HAP-1 (cell line): ENCODE results near the gene CHAC1.
A peak's percentile ranks its signal among the peaks of the same experiment; 100 is the strongest.
"Not testable (repeated sequence)": the region's sequence is repeated elsewhere in the genome, so short reads cannot be mapped to it uniquely, and the experiment has no call there.

Experiments
- DNase-seq, 2 experiments: peaks; one replicate each; pipeline ENCODE4 v3.0.0-alpha.2; 2016 to 2020; ENCODE audit warnings: low spot score in 2 of 2
- H3K27me3 ChIP-seq: fragments of 250-450 bp; sonication (Bioruptor Pico); 2 replicates; pipeline ENCODE4 v1.5.1; 2020; ENCODE audit warnings: low read depth, mild to moderate bottlenecking, moderate library complexity
- H3K36me3 ChIP-seq: fragments of 250-450 bp; sonication (Bioruptor Pico); replicated peaks from 2 replicates; pipeline ENCODE4 v1.5.1; 2020; ENCODE audit warnings: mild to moderate bottlenecking
- H3K4me1 ChIP-seq: fragments of 250-450 bp; sonication (Bioruptor Pico); 2 replicates; pipeline ENCODE4 v1.5.1; 2020; ENCODE audit warnings: mild to moderate bottlenecking
- H3K4me3 ChIP-seq: fragments of 250-450 bp; sonication (Bioruptor Pico); 2 replicates; pipeline ENCODE4 v1.5.1; 2020; ENCODE audit warnings: mild to moderate bottlenecking, moderate library complexity
- H3K9me3 ChIP-seq: fragments of 250-450 bp; sonication (Bioruptor Pico); 2 replicates; pipeline ENCODE4 v1.5.1; 2020; ENCODE audit warnings: mild to moderate bottlenecking, moderate library complexity
- in situ Hi-C: fragments of 300-500 bp; cut with MboI; formaldehyde crosslinking; loops from 3 replicates; pipeline ENCODE4 v1.14.3; 2020; ENCODE audit warnings: low sequenced_read_pairs, inconsistent platforms, mixed read lengths

CHAC1 gene

GRCh38 chr15:40951764-40952163 lies 1.5 kb upstream of the CHAC1 start:
- Histone ChIP-seq H3K27me3 (no peaks in the 10 kb centered on the region), H3K36me3 (peaks cover 26% of the 10 kb centered on the region), H3K9me3 (no peaks in the 10 kb centered on the region), H3K4me3 (no peak overlapping the region), H3K4me1 (peaks cover 22% of the 10 kb centered on the region)
- in situ Hi-C loops: no loop called here
- DNase-seq: no peak

GRCh38 chr15:40952301-40952900 lies 870 bp upstream of the CHAC1 start:
- peaks cover 22% of the 10 kb centered on the region for H3K4me1 ChIP-seq
- peak overlapping the region; percentile 53 for H3K4me3 ChIP-seq
- no peaks in the 10 kb centered on the region for H3K27me3 ChIP-seq
- in situ Hi-C loops: no loop called here
- DNase-seq: no peak
- no peaks in the 10 kb centered on the region for H3K9me3 ChIP-seq
- peaks cover 26% of the 10 kb centered on the region for H3K36me3 ChIP-seq

GRCh38 chr15:40953713-40954074 lies 423 bp downstream of the CHAC1 start:
- DNase-seq: no peak
- Histone ChIP-seq H3K27me3 (no peaks in the 10 kb centered on the region), H3K36me3 (peaks cover 26% of the 10 kb centered on the region), H3K9me3 (no peaks in the 10 kb centered on the region), H3K4me1 (peaks cover 22% of the 10 kb centered on the region), H3K4me3 (peak overlapping the region; percentile 53)
- in situ Hi-C loops: no loop called here

GRCh38 chr15:40954158-40954848 lies 1.0 kb downstream of the CHAC1 start:
- H3K27me3 ChIP-seq, DNase-seq, in situ Hi-C loops, H3K9me3 ChIP-seq: not testable (repeated sequence)
- Histone ChIP-seq H3K4me3 (peak overlapping the region; percentile 53), H3K36me3 (peaks cover 26% of the 10 kb centered on the region), H3K4me1 (peaks cover 22% of the 10 kb centered on the region)

GRCh38 chr15:40955141-40955903 lies 2.1 kb downstream of the CHAC1 start:
- H3K36me3 ChIP-seq: peaks cover 26% of the 10 kb centered on the region
- no peaks in the 10 kb centered on the region for H3K27me3 ChIP-seq
- H3K9me3 ChIP-seq: no peaks in the 10 kb centered on the region
- H3K4me1 ChIP-seq: peaks cover 22% of the 10 kb centered on the region
- peak overlapping the region; percentile 53; the same call in 1 of the 2 replicates for H3K4me3 ChIP-seq
- in situ Hi-C loops: no loop called here
- no peak for DNase-seq

- DNase-seq: no peak
- no peaks in the 10 kb centered on the region for H3K27me3 ChIP-seq
- in situ Hi-C loops: no loop called here
- no peak overlapping the region for H3K4me3 ChIP-seq
- H3K9me3 ChIP-seq: no peaks in the 10 kb centered on the region
- H3K4me1 ChIP-seq: peaks cover 22% of the 10 kb centered on the region
- peaks cover 26% of the 10 kb centered on the region for H3K36me3 ChIP-seq
Measured at GRCh38 chr15:40955930-40956540, 2.8 kb downstream of the CHAC1 start.

- Histone ChIP-seq H3K4me1 (peaks cover 22% of the 10 kb centered on the region), H3K9me3 (no peaks in the 10 kb centered on the region), H3K36me3 (peaks cover 26% of the 10 kb centered on the region), H3K27me3 (no peaks in the 10 kb centered on the region), H3K4me3 (no peak overlapping the region)
- in situ Hi-C loops: no loop called here
- DNase-seq: no peak
Measured at GRCh38 chr15:40956541-40956982, 3.3 kb downstream of the CHAC1 start.

- in situ Hi-C loops: no loop called here
- H3K4me3 ChIP-seq: no peak overlapping the region
- no peaks in the 10 kb centered on the region for H3K9me3 ChIP-seq
- H3K36me3 ChIP-seq: peaks cover 26% of the 10 kb centered on the region
- no peak for DNase-seq
- H3K27me3 ChIP-seq: no peaks in the 10 kb centered on the region
- peaks cover 19% of the 10 kb centered on the region for H3K4me1 ChIP-seq
Measured at GRCh38 chr15:40957041-40957555, 3.8 kb downstream of the CHAC1 start.

GRCh38 chr15:40957581-40958051 lies 4.3 kb downstream of the CHAC1 start:
- H3K36me3 ChIP-seq: peaks cover 26% of the 10 kb centered on the region
- H3K4me3 ChIP-seq: no peak overlapping the region
- in situ Hi-C loops: no loop called here
- H3K27me3 ChIP-seq: no peaks in the 10 kb centered on the region
- H3K4me1 ChIP-seq: peaks cover 14% of the 10 kb centered on the region
- no peak for DNase-seq
- no peaks in the 10 kb centered on the region for H3K9me3 ChIP-seq

- Histone ChIP-seq H3K4me3 (no peak overlapping the region), H3K36me3 (peaks cover 26% of the 10 kb centered on the region), H3K9me3 (no peaks in the 10 kb centered on the region), H3K27me3 (no peaks in the 10 kb centered on the region), H3K4me1 (peaks cover 10% of the 10 kb centered on the region; the same call in 1 of the 2 replicates)
- DNase-seq: no peak
- in situ Hi-C loops: no loop called here
Measured at GRCh38 chr15:40958146-40958545, 4.9 kb downstream of the CHAC1 start.

GRCh38 chr15:40958723-40959122 lies 5.5 kb downstream of the CHAC1 start:
- in situ Hi-C loops: no loop called here
- DNase-seq: no peak
- H3K4me1 ChIP-seq: peaks cover 7% of the 10 kb centered on the region; the same call in 1 of the 2 replicates
- H3K9me3 ChIP-seq: no peaks in the 10 kb centered on the region
- no peak overlapping the region for H3K4me3 ChIP-seq
- peaks cover 26% of the 10 kb centered on the region for H3K36me3 ChIP-seq
- H3K27me3 ChIP-seq: no peaks in the 10 kb centered on the region

GRCh38 chr15:40959331-40960141 lies 6.3 kb downstream of the CHAC1 start:
- no peaks in the 10 kb centered on the region for H3K27me3 ChIP-seq
- H3K4me3 ChIP-seq: no peak overlapping the region
- in situ Hi-C loops: no loop called here
- no peaks in the 10 kb centered on the region for H3K9me3 ChIP-seq
- no peak for DNase-seq
- peaks cover 18% of the 10 kb centered on the region for H3K36me3 ChIP-seq
- no peaks in the 10 kb centered on the region for H3K4me1 ChIP-seq
